SK-N-SH (cell line): Measurements from ENCODE around the gene RBM38.

ENCODE experiments used
- EP300 ChIP-seq, 2 experiments: IDR thresholded peaks; 2 replicates each; pipeline versions ENCODE4 v1.4.0 to v1.6.1; 2012; ENCODE audit warnings: borderline replicate concordance in 1 of 2, low read depth in 1 of 2, low read length in 1 of 2
- EZH2phosphoT487 ChIP-seq: fragments of 200-600 bp; sonication (generic); IDR thresholded peaks from 2 replicates; pipeline ENCODE4 v1.6.1; 2017; ENCODE audit warnings: low read depth, mixed run types, mild to moderate bottlenecking, antibody characterized with exemption, moderate library complexity, borderline replicate concordance
- GATA2 ChIP-seq: sonication (generic); formaldehyde crosslinking; IDR thresholded peaks from 2 replicates; pipeline ENCODE4 v1.5.0; 2020; ENCODE audit warnings: mild to moderate bottlenecking, missing genetic modification reagents
- POLR2AphosphoS5 ChIP-seq: IDR thresholded peaks from 2 replicates; pipeline ENCODE4 v1.6.1; 2012; ENCODE audit warnings: low read depth, low read length
- RAD21 ChIP-seq: IDR thresholded peaks from 2 replicates; pipeline ENCODE4 v1.6.1; 2012; ENCODE audit warnings: mild to moderate bottlenecking, low read length
- TAF1 ChIP-seq: IDR thresholded peaks from 2 replicates; pipeline ENCODE4 v1.6.1; 2012; ENCODE audit warnings: low read depth, mild to moderate bottlenecking, low read length, moderate library complexity, borderline replicate concordance
- TEAD4 ChIP-seq: IDR thresholded peaks from 2 replicates; pipeline ENCODE4 v1.4.0; 2012; ENCODE audit warnings: mild to moderate bottlenecking, borderline replicate concordance; ENCODE audit not compliant: insufficient read depth
- TF ChIP-seq, protein P1 (sequence below): fragments of 200-600 bp; sonication (generic); IDR thresholded peaks from 2 replicates; pipeline ENCODE4 v1.6.1; 2017; ENCODE audit warnings: antibody characterized with exemption, mild to moderate bottlenecking, moderate library complexity

DNA sequence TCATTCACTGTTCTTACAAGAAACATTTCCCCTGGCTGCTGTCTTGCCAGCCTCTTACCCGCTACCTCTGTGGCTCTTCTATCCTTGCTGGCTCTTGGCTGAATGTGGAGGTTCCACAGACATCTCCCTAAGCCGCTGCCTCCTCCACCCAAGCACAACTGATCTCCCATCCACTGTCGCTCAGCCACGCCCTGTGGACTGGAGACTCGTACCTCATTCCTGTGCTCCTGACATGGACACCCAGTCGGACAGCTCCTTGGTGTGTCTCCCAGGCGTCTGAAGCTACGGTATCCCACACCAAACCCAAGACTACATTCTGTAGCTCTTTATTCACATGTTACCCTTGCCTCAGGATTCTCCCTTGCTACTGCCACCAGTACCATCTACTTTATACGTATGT, 20.9 kb upstream of the RBM38 start:
- TF ChIP-seq, protein P1, sequence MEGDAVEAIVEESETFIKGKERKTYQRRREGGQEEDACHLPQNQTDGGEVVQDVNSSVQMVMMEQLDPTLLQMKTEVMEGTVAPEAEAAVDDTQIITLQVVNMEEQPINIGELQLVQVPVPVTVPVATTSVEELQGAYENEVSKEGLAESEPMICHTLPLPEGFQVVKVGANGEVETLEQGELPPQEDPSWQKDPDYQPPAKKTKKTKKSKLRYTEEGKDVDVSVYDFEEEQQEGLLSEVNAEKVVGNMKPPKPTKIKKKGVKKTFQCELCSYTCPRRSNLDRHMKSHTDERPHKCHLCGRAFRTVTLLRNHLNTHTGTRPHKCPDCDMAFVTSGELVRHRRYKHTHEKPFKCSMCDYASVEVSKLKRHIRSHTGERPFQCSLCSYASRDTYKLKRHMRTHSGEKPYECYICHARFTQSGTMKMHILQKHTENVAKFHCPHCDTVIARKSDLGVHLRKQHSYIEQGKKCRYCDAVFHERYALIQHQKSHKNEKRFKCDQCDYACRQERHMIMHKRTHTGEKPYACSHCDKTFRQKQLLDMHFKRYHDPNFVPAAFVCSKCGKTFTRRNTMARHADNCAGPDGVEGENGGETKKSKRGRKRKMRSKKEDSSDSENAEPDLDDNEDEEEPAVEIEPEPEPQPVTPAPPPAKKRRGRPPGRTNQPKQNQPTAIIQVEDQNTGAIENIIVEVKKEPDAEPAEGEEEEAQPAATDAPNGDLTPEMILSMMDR, result no peak
- no peak for TF ChIP-seq EZH2phosphoT487
- no peak for TF ChIP-seq POLR2AphosphoS5
- no peak for TF ChIP-seq EP300 (IDR thresholded peaks at IDR 0.05; ENCODE audit: borderline replicate concordance in 1 of 2, low read depth in 1 of 2, low read length in 1 of 2)
- no peak for TF ChIP-seq RAD21
- no peak for TF ChIP-seq GATA2
- no peak for TF ChIP-seq TEAD4
- TF ChIP-seq TAF1, result no peak
